ENCODE results near the gene HUNK.

The HUNK gene

DNA sequence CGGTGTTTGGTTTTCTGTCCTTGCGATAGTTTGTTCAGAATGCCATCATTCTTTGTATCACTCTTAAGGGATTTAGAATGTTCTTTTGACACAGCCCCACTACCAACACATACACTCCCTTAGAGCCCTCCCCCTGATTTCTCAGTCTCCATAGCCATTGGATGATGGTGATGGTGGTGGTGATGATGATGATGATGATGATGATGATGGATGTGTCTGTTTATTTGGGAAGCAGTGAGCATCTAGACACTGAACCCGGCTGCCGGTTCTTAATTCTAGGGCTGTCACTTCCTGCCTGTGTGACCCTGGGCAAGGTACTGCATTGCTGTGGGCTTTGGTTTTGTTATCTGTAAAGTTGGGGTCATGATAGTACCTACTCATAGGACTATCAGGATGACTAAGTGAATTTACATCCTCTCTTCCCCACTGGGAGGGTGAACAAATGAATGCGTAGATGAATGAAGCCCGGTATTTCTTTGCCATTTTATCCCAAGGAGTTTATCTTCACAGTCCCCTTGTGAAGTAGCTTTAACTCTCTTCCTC is 100.7 kb downstream of the HUNK start:
- no peak overlapping the region for H3K27ac ChIP-seq (ENCODE audit: low read depth, low read length)
- no peaks in the 10 kb centered on the region for H3K9me3 ChIP-seq (ENCODE audit: control insufficient read depth in 1 of 2, low read length in 2 of 2)
- H3K27me3 ChIP-seq (ENCODE audit: control insufficient read depth in 1 of 2, insufficient read depth in 2 of 2, low read length in 2 of 2): no peaks in the 10 kb centered on the region
- peaks cover 0 to 7% of the 10 kb centered on the region in 2 donors for H3K36me3 ChIP-seq (ENCODE audit: control insufficient read depth in 1 of 2, insufficient read depth in 2 of 2, low read length in 2 of 2)
- H3K4me1 ChIP-seq (ENCODE audit: control insufficient read depth in 1 of 2, insufficient read depth in 2 of 2, low read length in 2 of 2): no peaks in the 10 kb centered on the region
- H3K9ac ChIP-seq (ENCODE audit: low read depth in 1 of 2, low read length in 2 of 2): no peak overlapping the region
- H3K4me3 ChIP-seq (ENCODE audit: low read depth in 1 of 2, low read length in 2 of 2): no peak overlapping the region

DNA sequence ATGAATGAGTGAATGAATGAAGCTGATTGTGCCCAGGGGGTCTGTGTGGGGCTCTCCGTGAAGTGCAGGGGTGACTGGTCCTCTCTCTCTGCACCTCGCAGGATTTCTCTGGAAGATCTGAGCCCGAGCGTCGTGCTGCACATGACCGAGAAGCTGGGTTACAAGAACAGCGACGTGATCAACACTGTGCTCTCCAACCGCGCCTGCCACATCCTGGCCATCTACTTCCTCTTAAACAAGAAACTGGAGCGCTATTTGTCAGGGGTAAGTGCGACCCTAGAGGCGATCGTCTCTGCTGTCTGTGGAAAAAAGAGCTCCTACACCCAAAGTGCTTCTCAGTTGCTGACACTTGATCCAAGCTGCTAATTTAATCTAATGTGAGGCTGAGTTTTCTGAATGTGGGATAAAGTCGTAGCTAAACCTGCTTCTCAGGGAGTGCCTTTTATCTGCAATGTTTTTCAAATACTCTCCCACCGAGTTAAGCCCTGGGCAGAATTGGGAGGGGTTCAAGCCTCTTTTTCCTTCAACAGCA is 101.7 kb downstream of the HUNK start:
- no peak overlapping the region for H3K4me3 ChIP-seq (ENCODE audit: low read depth in 1 of 2, low read length in 2 of 2)
- H3K27ac ChIP-seq (ENCODE audit: low read depth, low read length): no peak overlapping the region
- H3K4me1 ChIP-seq (ENCODE audit: control insufficient read depth in 1 of 2, insufficient read depth in 2 of 2, low read length in 2 of 2): no peaks in the 10 kb centered on the region
- H3K36me3 ChIP-seq (ENCODE audit: control insufficient read depth in 1 of 2, insufficient read depth in 2 of 2, low read length in 2 of 2): peaks cover 0 to 7% of the 10 kb centered on the region in 2 donors
- H3K9me3 ChIP-seq (ENCODE audit: control insufficient read depth in 1 of 2, low read length in 2 of 2): no peaks in the 10 kb centered on the region
- H3K27me3 ChIP-seq (ENCODE audit: control insufficient read depth in 1 of 2, insufficient read depth in 2 of 2, low read length in 2 of 2): no peaks in the 10 kb centered on the region
- H3K9ac ChIP-seq (ENCODE audit: low read depth in 1 of 2, low read length in 2 of 2): no peak overlapping the region

DNA sequence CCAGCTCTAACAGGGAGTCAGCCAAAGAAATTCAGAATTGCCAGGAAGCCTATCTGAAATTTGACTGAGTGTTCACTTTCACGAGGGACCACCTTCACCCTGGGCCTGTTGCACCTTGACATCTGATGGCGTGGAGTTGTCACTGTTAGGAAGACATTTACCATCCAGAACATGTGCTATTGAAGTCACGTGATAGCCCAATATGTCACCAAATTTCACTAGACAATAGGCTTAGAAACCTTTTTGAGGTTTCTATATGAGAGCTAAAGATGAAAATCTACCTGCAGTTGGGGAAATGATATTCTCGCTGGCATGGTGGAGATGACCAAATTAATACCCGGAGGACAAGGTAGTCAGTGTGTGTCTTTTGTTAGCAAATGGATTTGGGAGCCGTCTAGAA is 102.7 kb downstream of the HUNK start:
- Histone ChIP-seq H3K27ac (ENCODE audit: low read depth, low read length) (no peak overlapping the region), H3K27me3 (ENCODE audit: control insufficient read depth in 1 of 2, insufficient read depth in 2 of 2, low read length in 2 of 2) (no peaks in the 10 kb centered on the region), H3K9ac (ENCODE audit: low read depth in 1 of 2, low read length in 2 of 2) (no peak overlapping the region), H3K9me3 (ENCODE audit: control insufficient read depth in 1 of 2, low read length in 2 of 2) (no peaks in the 10 kb centered on the region), H3K4me3 (ENCODE audit: low read depth in 1 of 2, low read length in 2 of 2) (no peak overlapping the region), H3K4me1 (ENCODE audit: control insufficient read depth in 1 of 2, insufficient read depth in 2 of 2, low read length in 2 of 2) (no peaks in the 10 kb centered on the region), H3K36me3 (ENCODE audit: control insufficient read depth in 1 of 2, insufficient read depth in 2 of 2, low read length in 2 of 2) (no peaks in the 10 kb centered on the region)

DNA sequence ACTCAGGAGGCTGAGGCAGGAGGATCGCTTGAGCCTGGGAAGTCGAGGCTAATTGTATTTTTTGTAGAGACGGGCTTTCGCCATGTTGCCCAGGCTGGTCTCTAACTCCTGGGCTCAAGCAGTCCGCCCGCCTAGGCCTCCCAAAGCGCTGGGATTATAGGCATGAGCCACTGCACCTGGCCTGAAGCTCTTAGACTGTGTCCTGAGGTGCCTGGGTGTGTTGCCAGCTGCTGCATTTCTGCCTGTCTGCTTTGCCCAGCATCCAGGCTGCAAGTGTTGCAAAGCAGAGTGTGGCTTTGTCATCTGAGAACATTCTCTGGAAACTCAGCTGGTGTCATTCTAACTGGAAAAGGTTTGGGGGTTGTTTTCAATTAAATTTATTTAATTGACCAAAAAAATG is 105.0 kb downstream of the HUNK start:
- no peak overlapping the region for H3K4me3 ChIP-seq (ENCODE audit: low read depth in 1 of 2, low read length in 2 of 2)
- H3K27ac ChIP-seq (ENCODE audit: low read depth, low read length): no peak overlapping the region
- H3K9me3 ChIP-seq (ENCODE audit: control insufficient read depth in 1 of 2, low read length in 2 of 2): no peaks in the 10 kb centered on the region
- H3K27me3 ChIP-seq (ENCODE audit: control insufficient read depth in 1 of 2, insufficient read depth in 2 of 2, low read length in 2 of 2): no peaks in the 10 kb centered on the region
- no peaks in the 10 kb centered on the region for H3K36me3 ChIP-seq (ENCODE audit: control insufficient read depth in 1 of 2, insufficient read depth in 2 of 2, low read length in 2 of 2)
- H3K4me1 ChIP-seq (ENCODE audit: control insufficient read depth in 1 of 2, insufficient read depth in 2 of 2, low read length in 2 of 2): no peaks in the 10 kb centered on the region
- H3K9ac ChIP-seq (ENCODE audit: low read depth in 1 of 2, low read length in 2 of 2): no peak overlapping the region

DNA sequence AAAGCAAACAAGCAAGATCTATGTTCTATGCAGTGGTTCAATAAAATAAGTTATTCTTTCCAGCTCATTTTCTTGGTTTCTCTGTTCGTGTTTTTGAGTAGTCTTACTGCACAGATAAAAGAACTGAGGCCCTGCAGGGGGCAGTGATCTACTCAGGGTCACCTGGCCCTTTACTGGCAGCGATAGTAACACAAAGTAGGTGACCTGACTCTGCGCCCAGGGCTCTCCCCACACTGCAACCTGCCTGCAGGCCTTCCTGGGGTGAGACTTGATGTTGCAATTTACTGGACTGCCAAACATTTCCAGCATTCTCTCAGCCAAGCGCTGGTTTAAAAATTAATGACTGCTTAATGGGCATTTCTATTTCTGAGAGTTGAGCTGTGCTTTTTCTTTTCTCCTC is 110.3 kb downstream of the HUNK start:
- no peaks in the 10 kb centered on the region for H3K9me3 ChIP-seq (ENCODE audit: control insufficient read depth in 1 of 2, low read length in 2 of 2)
- H3K4me3 ChIP-seq (ENCODE audit: low read depth in 1 of 2, low read length in 2 of 2): no peak overlapping the region
- H3K4me1 ChIP-seq (ENCODE audit: control insufficient read depth in 1 of 2, insufficient read depth in 2 of 2, low read length in 2 of 2): no peaks in the 10 kb centered on the region
- no peak overlapping the region for H3K27ac ChIP-seq (ENCODE audit: low read depth, low read length)
- no peaks in the 10 kb centered on the region for H3K27me3 ChIP-seq (ENCODE audit: control insufficient read depth in 1 of 2, insufficient read depth in 2 of 2, low read length in 2 of 2)
- no peak overlapping the region for H3K9ac ChIP-seq (ENCODE audit: low read depth in 1 of 2, low read length in 2 of 2)
- H3K36me3 ChIP-seq (ENCODE audit: control insufficient read depth in 1 of 2, insufficient read depth in 2 of 2, low read length in 2 of 2): no peaks in the 10 kb centered on the region

DNA sequence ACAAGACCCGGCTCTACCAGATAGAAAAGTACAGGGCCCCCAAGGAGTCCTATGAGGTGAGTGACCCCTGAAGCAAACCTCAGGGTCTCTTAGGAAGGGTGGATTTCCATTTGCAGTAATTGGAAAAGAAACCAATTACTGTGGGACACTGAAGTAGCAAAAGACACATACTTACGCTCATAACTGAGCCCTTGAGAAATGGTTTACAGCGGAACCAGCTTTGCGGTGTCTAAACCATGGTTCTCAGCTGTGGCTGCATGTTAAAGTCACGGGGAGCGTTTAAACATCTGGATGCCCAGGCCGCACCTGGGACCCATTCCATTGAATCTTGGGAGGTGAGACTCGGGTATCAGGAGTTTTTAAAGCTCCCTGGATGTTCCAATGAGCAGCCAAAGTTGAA is 110.7 kb downstream of the HUNK start:
- peaks cover 0 to 3% of the 10 kb centered on the region in 2 donors for H3K36me3 ChIP-seq (ENCODE audit: control insufficient read depth in 1 of 2, insufficient read depth in 2 of 2, low read length in 2 of 2)
- H3K9ac ChIP-seq (ENCODE audit: low read depth in 1 of 2, low read length in 2 of 2): no peak overlapping the region
- no peaks in the 10 kb centered on the region for H3K9me3 ChIP-seq (ENCODE audit: control insufficient read depth in 1 of 2, low read length in 2 of 2)
- no peak overlapping the region for H3K27ac ChIP-seq (ENCODE audit: low read depth, low read length)
- no peak overlapping the region for H3K4me3 ChIP-seq (ENCODE audit: low read depth in 1 of 2, low read length in 2 of 2)
- H3K4me1 ChIP-seq (ENCODE audit: control insufficient read depth in 1 of 2, insufficient read depth in 2 of 2, low read length in 2 of 2): no peaks in the 10 kb centered on the region
- no peaks in the 10 kb centered on the region for H3K27me3 ChIP-seq (ENCODE audit: control insufficient read depth in 1 of 2, insufficient read depth in 2 of 2, low read length in 2 of 2)

DNA sequence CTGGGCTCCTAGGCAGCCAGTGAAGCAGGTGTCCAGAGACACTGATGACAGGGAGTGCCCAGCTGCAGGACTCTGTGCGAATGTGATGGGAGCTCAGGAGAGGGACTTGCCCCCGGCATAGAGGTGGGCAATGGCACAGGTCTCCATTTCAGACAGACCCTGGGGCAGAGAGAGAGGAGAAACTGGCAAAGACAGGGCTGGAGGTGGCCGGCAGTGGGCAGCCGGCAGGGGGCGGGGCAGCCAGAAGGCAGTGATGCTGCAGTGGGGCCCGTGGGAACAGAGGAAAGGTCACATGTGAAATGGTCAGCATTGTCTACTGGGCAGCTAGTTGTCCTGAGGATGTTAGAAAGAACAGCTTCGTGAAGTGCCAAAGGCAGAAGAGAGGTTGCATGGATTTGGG is 112.6 kb downstream of the HUNK start:
- Histone ChIP-seq H3K4me3 (ENCODE audit: low read depth in 1 of 2, low read length in 2 of 2) (no peak overlapping the region), H3K9me3 (ENCODE audit: control insufficient read depth in 1 of 2, low read length in 2 of 2) (no peaks in the 10 kb centered on the region), H3K4me1 (ENCODE audit: control insufficient read depth in 1 of 2, insufficient read depth in 2 of 2, low read length in 2 of 2) (no peaks in the 10 kb centered on the region), H3K27ac (ENCODE audit: low read depth, low read length) (no peak overlapping the region), H3K27me3 (ENCODE audit: control insufficient read depth in 1 of 2, insufficient read depth in 2 of 2, low read length in 2 of 2) (no peaks in the 10 kb centered on the region), H3K36me3 (ENCODE audit: control insufficient read depth in 1 of 2, insufficient read depth in 2 of 2, low read length in 2 of 2) (peaks cover 0 to 3% of the 10 kb centered on the region in 2 donors), H3K9ac (ENCODE audit: low read depth in 1 of 2, low read length in 2 of 2) (no peak overlapping the region)

DNA sequence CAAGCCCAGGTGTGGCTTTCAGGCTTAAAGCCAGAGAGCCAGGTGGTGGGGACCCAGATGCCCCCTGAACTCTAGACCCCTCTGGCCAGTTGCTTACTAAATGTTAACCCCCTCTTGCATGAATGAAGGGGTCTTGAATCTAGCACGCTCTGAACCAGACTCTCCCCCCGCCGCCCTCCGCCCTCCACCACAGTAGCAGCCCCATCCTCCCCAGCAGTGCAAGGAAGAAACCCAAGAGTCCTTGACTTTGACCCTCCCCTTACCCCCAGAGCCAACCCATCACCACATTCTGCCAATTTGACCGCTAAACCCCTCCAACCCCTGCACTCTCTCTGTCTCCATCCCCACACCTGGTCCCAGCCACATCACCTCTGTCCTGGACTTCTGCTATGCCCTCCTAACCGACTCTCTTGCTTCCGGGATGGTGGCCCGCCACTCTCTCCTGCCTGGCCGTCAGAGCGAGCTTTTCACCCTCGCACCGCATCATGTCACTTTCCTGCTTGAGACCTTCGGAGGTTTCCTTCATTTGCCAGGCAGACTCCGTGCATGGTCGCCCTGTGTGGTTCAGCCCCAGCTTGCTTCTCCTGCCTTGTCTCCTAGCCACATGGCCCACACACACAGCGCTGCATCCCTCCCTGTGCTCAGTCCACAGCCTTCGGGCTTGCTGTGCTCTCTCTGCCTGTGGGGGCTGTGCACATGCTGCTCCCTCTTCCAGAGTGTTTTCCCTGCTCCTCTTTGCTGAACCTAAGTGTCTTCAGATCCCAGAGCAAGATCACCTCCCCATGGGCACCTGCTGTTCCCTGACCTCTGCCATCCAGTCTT is 113.4 kb downstream of the HUNK start:
- Histone ChIP-seq H3K9me3 (ENCODE audit: control insufficient read depth in 1 of 2, low read length in 2 of 2) (no peaks in the 10 kb centered on the region), H3K9ac (ENCODE audit: low read depth in 1 of 2, low read length in 2 of 2) (no peak overlapping the region), H3K4me3 (ENCODE audit: low read depth in 1 of 2, low read length in 2 of 2) (no peak overlapping the region), H3K27ac (ENCODE audit: low read depth, low read length) (no peak overlapping the region), H3K36me3 (ENCODE audit: control insufficient read depth in 1 of 2, insufficient read depth in 2 of 2, low read length in 2 of 2) (peaks cover 0 to 3% of the 10 kb centered on the region in 2 donors), H3K27me3 (ENCODE audit: control insufficient read depth in 1 of 2, insufficient read depth in 2 of 2, low read length in 2 of 2) (no peaks in the 10 kb centered on the region), H3K4me1 (ENCODE audit: control insufficient read depth in 1 of 2, insufficient read depth in 2 of 2, low read length in 2 of 2) (no peaks in the 10 kb centered on the region)

DNA sequence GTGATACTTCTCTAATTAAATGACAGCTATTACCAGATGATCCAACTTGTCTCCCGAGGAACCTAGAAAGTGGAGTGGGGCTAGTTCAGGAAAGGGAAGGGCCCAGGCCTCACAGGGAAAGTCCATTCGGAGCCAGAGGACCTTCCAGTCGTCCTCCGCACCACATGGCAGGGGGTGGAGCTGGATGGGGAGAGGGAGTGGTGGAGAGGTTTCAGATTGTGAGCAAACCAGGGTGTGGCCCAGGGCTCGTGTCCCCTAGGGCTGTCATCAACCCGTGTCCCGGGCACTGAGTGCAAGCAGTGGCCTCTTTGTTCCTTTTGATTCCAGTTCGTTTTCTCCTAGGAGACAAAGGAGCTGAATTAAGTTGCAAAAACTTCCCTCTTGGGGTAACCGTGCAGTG is 114.9 kb downstream of the HUNK start:
- Histone ChIP-seq H3K27ac (ENCODE audit: low read depth, low read length) (no peak overlapping the region), H3K9me3 (ENCODE audit: control insufficient read depth in 1 of 2, low read length in 2 of 2) (no peaks in the 10 kb centered on the region), H3K4me1 (ENCODE audit: control insufficient read depth in 1 of 2, insufficient read depth in 2 of 2, low read length in 2 of 2) (no peaks in the 10 kb centered on the region), H3K9ac (ENCODE audit: low read depth in 1 of 2, low read length in 2 of 2) (no peak overlapping the region), H3K36me3 (ENCODE audit: control insufficient read depth in 1 of 2, insufficient read depth in 2 of 2, low read length in 2 of 2) (peaks cover 0 to 3% of the 10 kb centered on the region in 2 donors), H3K4me3 (ENCODE audit: low read depth in 1 of 2, low read length in 2 of 2) (no peak overlapping the region), H3K27me3 (ENCODE audit: control insufficient read depth in 1 of 2, insufficient read depth in 2 of 2, low read length in 2 of 2) (no peaks in the 10 kb centered on the region)

DNA sequence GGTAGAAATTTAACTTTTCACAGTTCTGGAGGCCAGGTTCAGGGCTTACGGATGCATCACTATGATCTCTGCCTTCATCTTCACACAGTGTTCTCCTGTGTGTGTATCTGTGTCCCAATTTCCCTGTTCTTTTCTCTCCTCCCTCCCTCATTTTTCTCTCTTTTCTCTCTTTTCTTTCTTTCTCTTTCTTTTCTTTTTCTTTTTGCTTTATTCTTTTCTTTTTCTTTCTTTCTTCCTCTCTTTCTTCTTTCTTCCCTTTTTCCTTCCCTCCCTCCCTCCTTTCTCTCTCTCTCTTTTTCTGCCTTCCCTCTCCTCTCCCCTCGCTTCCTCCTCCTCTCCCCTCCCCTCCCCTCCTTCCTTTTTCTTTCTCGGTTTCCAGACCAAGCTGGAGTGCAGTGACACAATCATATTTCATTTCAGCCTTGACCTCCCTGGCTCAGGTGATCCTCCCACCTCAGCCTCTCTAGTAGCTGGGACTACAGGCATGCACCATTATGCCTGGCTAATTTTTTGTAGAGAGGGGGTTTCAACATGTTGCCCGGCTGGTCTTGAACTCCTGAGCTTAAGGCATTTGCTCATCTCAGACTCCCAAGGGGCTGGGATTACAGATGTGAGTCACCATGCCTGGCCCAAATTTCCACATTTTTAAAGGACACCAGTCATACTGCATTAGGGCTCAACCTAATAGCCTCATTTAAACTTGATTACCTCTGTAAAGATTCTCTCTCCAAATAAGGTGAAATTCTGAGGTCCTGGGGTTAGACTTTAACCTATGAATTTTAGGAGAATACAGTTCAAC is 115.9 kb downstream of the HUNK start:
- Histone ChIP-seq H3K4me1 (ENCODE audit: control insufficient read depth in 1 of 2, insufficient read depth in 2 of 2, low read length in 2 of 2) (no peaks in the 10 kb centered on the region), H3K9ac (ENCODE audit: low read depth in 1 of 2, low read length in 2 of 2) (no peak overlapping the region), H3K27ac (ENCODE audit: low read depth, low read length) (no peak overlapping the region), H3K27me3 (ENCODE audit: control insufficient read depth in 1 of 2, insufficient read depth in 2 of 2, low read length in 2 of 2) (no peaks in the 10 kb centered on the region), H3K9me3 (ENCODE audit: control insufficient read depth in 1 of 2, low read length in 2 of 2) (no peaks in the 10 kb centered on the region), H3K36me3 (ENCODE audit: control insufficient read depth in 1 of 2, insufficient read depth in 2 of 2, low read length in 2 of 2) (peaks cover 0 to 3% of the 10 kb centered on the region in 2 donors), H3K4me3 (ENCODE audit: low read depth in 1 of 2, low read length in 2 of 2) (no peak overlapping the region)
